H1 (cell line): ENCODE data around the gene YBX1. TPM values are rescaled to one million over a fixed set of nuclear protein-coding genes. Genes with fewer than 3 reads are reported as not detected.

Source experiments
- CTCF ChIA-PET: fragments of 300-600 bp; sonication (Branson Sonifier 250); formaldehyde crosslinking; loops from one replicate; lab custom pipeline; 2021; ENCODE audit not compliant: partially characterized antibody; lab: Charles Lee
- POLR2A ChIA-PET: fragments of 300-600 bp; sonication (Branson Sonifier 250); formaldehyde crosslinking; loops from one replicate; lab custom pipeline; 2021; ENCODE audit warnings: inconsistent platforms; ENCODE audit not compliant: partially characterized antibody; lab: Charles Lee
- DNase-seq, 2 experiments: peaks; one replicate each; pipeline versions ENCODE4 v3.0.0 to v3.0.0-alpha.2; 2010 to 2022; ENCODE audit warnings: low spot score in 2 of 2, low read depth in 1 of 2, mixed read lengths in 1 of 2
- FAIRE-seq: peaks from 2 replicates; lab custom pipeline; 2011; peaks lifted over from hg19 to GRCh38; lab: Jason Lieb, UNC
- H2AFZ ChIP-seq: 2 replicates; pipeline ENCODE4 v1.8.1; 2012; ENCODE audit warnings: low read length, inconsistent platforms
- H2AK5ac ChIP-seq: 2 replicates; pipeline ENCODE4 v1.6.1; 2013; ENCODE audit warnings: low read depth, low read length
- H2BK120ac ChIP-seq: replicated peaks from 2 replicates; pipeline ENCODE3; 2013; ENCODE audit warnings: low read depth, low read length, inconsistent platforms
- H2BK12ac ChIP-seq: 2 replicates; pipeline ENCODE4 v1.6.1; 2013; ENCODE audit warnings: low read depth, low read length
- H2BK15ac ChIP-seq: 2 replicates; pipeline ENCODE4 v1.6.1; 2013; ENCODE audit warnings: low read length
- H2BK20ac ChIP-seq: 2 replicates; pipeline ENCODE4 v1.6.1; 2013; ENCODE audit warnings: low read length
- H2BK5ac ChIP-seq: 2 replicates; pipeline ENCODE4 v1.6.1; 2013; ENCODE audit warnings: low read depth, low read length
- H3K14ac ChIP-seq: 2 replicates; pipeline ENCODE4 v1.6.1; 2013; ENCODE audit warnings: inconsistent platforms; ENCODE audit not compliant: insufficient read length
- H3K18ac ChIP-seq: 2 replicates; pipeline ENCODE4 v1.6.1; 2013; ENCODE audit warnings: low read length; ENCODE audit errors: extremely low read depth
- H3K23ac ChIP-seq: 2 replicates; pipeline ENCODE4 v1.6.1; 2013; ENCODE audit warnings: inconsistent platforms; ENCODE audit not compliant: insufficient read length
- H3K23me2 ChIP-seq: 2 replicates; pipeline ENCODE4 v1.6.1; 2013; ENCODE audit warnings: low read depth, low read length
- H3K27ac ChIP-seq: 2 replicates; pipeline ENCODE4 v1.6.1; 2011; ENCODE audit warnings: low read depth, low read length, inconsistent platforms
- H3K27me3 ChIP-seq, 4 experiments: replicated peaks in 1 of 4; 1 replicate in 1 of 4; 2 replicates in 3 of 4; pipeline versions ENCODE4 v1.6.1 to v1.8.1; 2011 to 2013; ENCODE audit warnings: low read length in 3 of 4, mild to moderate bottlenecking in 3 of 4, inconsistent platforms in 2 of 4, mixed read lengths in 2 of 4, moderate library complexity in 1 of 4; ENCODE audit not compliant: control insufficient read depth in 3 of 4, insufficient read depth in 3 of 4; ENCODE audit errors: extremely low read depth in 1 of 4
- H3K36me3 ChIP-seq, 4 experiments: 2 replicates each; pipeline versions ENCODE4 v1.6.1 to v1.8.1; 2011 to 2013; ENCODE audit warnings: mild to moderate bottlenecking in 4 of 4, low read length in 3 of 4, moderate library complexity in 2 of 4, control low read depth in 1 of 4, inconsistent platforms in 1 of 4; ENCODE audit not compliant: insufficient read depth in 4 of 4, control insufficient read depth in 2 of 4
- H3K4ac ChIP-seq: replicated peaks from 2 replicates; pipeline ENCODE3; 2013; ENCODE audit warnings: low read length, low read depth, mixed read lengths, inconsistent platforms; ENCODE audit not compliant: insufficient read length
- H3K4me1 ChIP-seq, 4 experiments: replicated peaks in 1 of 4; 1 replicate in 1 of 4; 2 replicates in 3 of 4; pipeline versions ENCODE4 v1.6.1 to v1.8.1; 2011 to 2013; ENCODE audit warnings: low read length in 3 of 4, inconsistent platforms in 2 of 4, mixed read lengths in 1 of 4; ENCODE audit not compliant: insufficient read depth in 4 of 4, control insufficient read depth in 3 of 4
- H3K4me2 ChIP-seq, 2 experiments: 2 replicates each; pipeline versions ENCODE4 v1.6.1 to v1.8.1; 2011 to 2013; ENCODE audit warnings: low read depth in 2 of 2, low read length in 2 of 2, control low read depth in 1 of 2, inconsistent platforms in 1 of 2, mild to moderate bottlenecking in 1 of 2; ENCODE audit not compliant: insufficient read depth in 1 of 2
- H3K4me3 ChIP-seq, 4 experiments: fragments of 200-600, 300-600 bp in 1 of 4; sonication (generic), shearing (Covaris generic), sonication (Bioruptor Twin) in 1 of 4; 2 replicates each; pipeline versions ENCODE4 v1.5.1 to v1.8.1; 2011 to 2016; ENCODE audit warnings: low read length in 4 of 4, low read depth in 3 of 4, control low read depth in 2 of 4, inconsistent platforms in 2 of 4, mild to moderate bottlenecking in 2 of 4, mixed read lengths in 1 of 4, moderate library complexity in 1 of 4; ENCODE audit not compliant: insufficient read depth in 2 of 4; ENCODE audit errors: extremely low read depth in 1 of 4
- H3K56ac ChIP-seq: replicated peaks from 2 replicates; pipeline ENCODE3; 2013; ENCODE audit warnings: low read depth, mild to moderate bottlenecking, mixed read lengths, low read length, inconsistent platforms; ENCODE audit not compliant: insufficient read length
- H3K79me1 ChIP-seq: 2 replicates; pipeline ENCODE4 v1.6.1; 2013; ENCODE audit warnings: low read depth, low read length, control low read depth
- H3K79me2 ChIP-seq, 2 experiments: 2 replicates each; pipeline versions ENCODE4 v1.6.1 to v1.8.1; 2012 to 2013; ENCODE audit warnings: low read length in 2 of 2, mild to moderate bottlenecking in 2 of 2, inconsistent platforms in 1 of 2; ENCODE audit not compliant: insufficient read depth in 2 of 2, control insufficient read depth in 1 of 2
- H3K9ac ChIP-seq, 4 experiments: replicated peaks in 1 of 4; 1 replicate in 1 of 4; 2 replicates in 3 of 4; pipeline versions ENCODE4 v1.6.1 to v1.8.1; 2011 to 2013; ENCODE audit warnings: low read depth in 3 of 4, low read length in 3 of 4, control low read depth in 2 of 4, mild to moderate bottlenecking in 2 of 4, moderate library complexity in 2 of 4, inconsistent platforms in 1 of 4; ENCODE audit errors: extremely low read depth in 1 of 4
- H3K9me3 ChIP-seq, 2 experiments: 2 replicates each; pipeline versions ENCODE4 v1.6.1 to v1.8.1; 2012 to 2013; ENCODE audit warnings: mild to moderate bottlenecking in 2 of 2, moderate library complexity in 2 of 2, control low read depth in 1 of 2, inconsistent platforms in 1 of 2, low read depth in 1 of 2, low read length in 1 of 2, mixed read lengths in 1 of 2; ENCODE audit not compliant: insufficient read depth in 2 of 2
- H4K20me1 ChIP-seq, 2 experiments: replicated peaks in 1 of 2; 2 replicates each; pipeline versions ENCODE3 to v1.8.1; 2011 to 2013; ENCODE audit warnings: inconsistent platforms in 2 of 2, low read length in 2 of 2, mild to moderate bottlenecking in 1 of 2; ENCODE audit not compliant: insufficient read depth in 2 of 2, control insufficient read depth in 1 of 2
- H4K5ac ChIP-seq: 2 replicates; pipeline ENCODE4 v1.6.1; 2013; ENCODE audit warnings: low read length, low read depth, mixed read lengths, inconsistent platforms; ENCODE audit not compliant: insufficient read length
- H4K8ac ChIP-seq: 2 replicates; pipeline ENCODE4 v1.8.0; 2013; ENCODE audit warnings: mild to moderate bottlenecking, moderate library complexity, low read length, inconsistent platforms; ENCODE audit not compliant: insufficient read depth; ENCODE audit errors: extremely low read depth
- H4K91ac ChIP-seq: replicated peaks from 2 replicates; pipeline ENCODE3; 2013; ENCODE audit warnings: low read length, mixed read lengths, inconsistent platforms; ENCODE audit not compliant: insufficient read length
- CTBP2 ChIP-seq: IDR thresholded peaks from 2 replicates; pipeline ENCODE4 v1.7.0; 2011; ENCODE audit warnings: borderline replicate concordance, mild to moderate bottlenecking, moderate library complexity, mixed read lengths, low read length; ENCODE audit not compliant: insufficient read depth, insufficient read length
- HDAC2 ChIP-seq, 2 experiments: fragments of 300-600 bp in 1 of 2; sonication (generic) in 1 of 2; IDR thresholded peaks; 2 replicates each; pipeline ENCODE4 v1.6.1; 2011 to 2012; ENCODE audit warnings: low read depth in 2 of 2, low read length in 2 of 2, mild to moderate bottlenecking in 2 of 2, moderate library complexity in 2 of 2, borderline replicate concordance in 1 of 2, inconsistent platforms in 1 of 2
- KDM4A ChIP-seq: IDR thresholded peaks from one replicate; pipeline ENCODE4 v1.7.1; 2012; ENCODE audit warnings: low read depth, mild to moderate bottlenecking, moderate library complexity, low read length, inconsistent platforms; ENCODE audit not compliant: severe bottlenecking
- POLR2A ChIP-seq, 2 experiments: IDR thresholded peaks; 1 replicate in 1 of 2; 2 replicates in 1 of 2; pipeline ENCODE4 v1.6.1; 2011; ENCODE audit warnings: low read depth in 2 of 2, low read length in 2 of 2, mild to moderate bottlenecking in 2 of 2; ENCODE audit errors: control extremely low read depth in 1 of 2
- RAD21 ChIP-seq, 2 experiments: IDR thresholded peaks in 1 of 2; conservative IDR thresholded peaks in 1 of 2; 2 replicates each; pipeline ENCODE4 v1.6.1; 2011; ENCODE audit warnings: low read depth in 2 of 2, low read length in 2 of 2, improper control_type of control experiment in 1 of 2, inconsistent platforms in 1 of 2, mild to moderate bottlenecking in 1 of 2, moderate library complexity in 1 of 2
- RXRA ChIP-seq: IDR thresholded peaks from 2 replicates; pipeline ENCODE4 v1.6.1; 2011; ENCODE audit warnings: low read depth, mild to moderate bottlenecking, low read length, moderate library complexity; ENCODE audit not compliant: insufficient read depth
- SP2 ChIP-seq: IDR thresholded peaks from 2 replicates; pipeline ENCODE4 v1.6.1; 2012; ENCODE audit warnings: mild to moderate bottlenecking, low read length, inconsistent platforms
- SP4 ChIP-seq: IDR thresholded peaks from 2 replicates; pipeline ENCODE4 v1.6.1; 2012; ENCODE audit warnings: low read length, inconsistent platforms
- TBP ChIP-seq: IDR thresholded peaks from 2 replicates; pipeline ENCODE4 v1.6.1; 2011; ENCODE audit warnings: low read depth, low read length, improper control_type of control experiment
- ZNF274 ChIP-seq: IDR thresholded peaks from 2 replicates; pipeline ENCODE4 v1.7.0; 2012; ENCODE audit warnings: low read length, borderline replicate concordance; ENCODE audit errors: extremely low read depth
- WGBS, 2 experiments: shearing (Covaris generic) in 1 of 2; methylation state at CpG; one replicate each; pipeline versions ENCODE4 v1.1.6 to v1.1.7; 2013 to 2015; ENCODE audit warnings: low lambda C conversion rate in 2 of 2, mixed read lengths in 2 of 2, inconsistent platforms in 1 of 2, low coverage in 1 of 2, missing lambda C conversion rate in 1 of 2; ENCODE audit not compliant: insufficient replicate concordance in 2 of 2, insufficient coverage in 1 of 2, insufficient read length in 1 of 2; ENCODE audit errors: extremely low coverage in 1 of 2, missing lambda C conversion rate in 1 of 2; 5-methylcytosine and 5-hydroxymethylcytosine counted together
- polyA plus RNA-seq, 7 experiments: library from polyadenylated mRNA; depleted of rRNA in 3 of 7; stranded (reverse) in 5 of 7; unstranded in 2 of 7; fragments of >200 nt in 5 of 7; fragments of 200-250 nt in 2 of 7; gene quantifications; 1 replicate in 5 of 7; 2 replicates in 1 of 7; 4 replicates in 1 of 7; pipeline versions ENCODE4 v1.2.1 to v1.2.3, GENCODE V29; 2011 to 2013; ENCODE audit warnings: missing spikeins in 2 of 7, mixed read lengths in 2 of 7
- total RNA-seq: library from RNA; stranded (reverse); fragmentation: NEBNext Ultra II Directional; extraction: Animal tissue kit (Norgen Biotek cat#: 25700); gene quantifications from 2 replicates; pipeline ENCODE4 v1.2.1, GENCODE V29; 2021
- TF ChIP-seq, protein P1 (sequence below), 3 experiments: IDR thresholded peaks; 1 replicate in 2 of 3; 2 replicates in 1 of 3; pipeline versions ENCODE4 v1.5.1 to v1.6.1; 2011; ENCODE audit warnings: low read length in 3 of 3, mild to moderate bottlenecking in 3 of 3, inconsistent platforms in 2 of 3, low read depth in 1 of 3, moderate library complexity in 1 of 3; ENCODE audit not compliant: insufficient read depth in 1 of 3; ENCODE audit errors: control extremely low read depth in 1 of 3

Gene YBX1
- total and polyA plus RNA-seq, 2 of the 8 experiments (the other 6 are each of a cell fraction or from before 2014, with no cell fraction given) = 438 to 1,219 TPM

DNA sequence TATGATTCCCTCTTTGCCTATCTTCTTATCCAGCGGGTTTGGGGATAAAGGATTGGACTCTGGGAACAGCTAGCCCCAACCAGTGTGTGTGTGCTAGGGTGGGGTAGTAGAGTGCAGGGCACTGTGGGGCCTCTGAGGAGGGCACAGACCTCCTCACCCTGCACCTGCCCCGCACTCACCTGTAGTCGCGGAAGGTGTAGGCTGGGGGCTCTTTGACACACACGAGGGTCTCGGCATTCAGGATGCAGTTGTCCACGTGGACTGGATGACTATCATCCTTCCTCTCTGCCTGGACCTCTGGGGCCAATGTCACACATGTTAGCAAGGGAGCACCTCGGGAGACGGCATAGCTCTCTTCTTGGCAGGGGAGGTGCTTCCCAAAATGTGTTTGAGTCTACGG is 65.8 kb downstream of the YBX1 start:
- no peaks in the 10 kb centered on the region for H3K23me2 ChIP-seq
- no peaks in the 10 kb centered on the region for H3K79me1 ChIP-seq
- H3K4me3 ChIP-seq = no peak overlapping the region
- no peaks in the 10 kb centered on the region for H3K27me3 ChIP-seq
- POLR2A ChIA-PET = interaction anchor here (1.4 kb wide), 1 partner anchor 19 kb away, joined by 4 read pairs; the partner anchor contains the start of genes C1orf50 and P3H1
- H2BK20ac ChIP-seq = no peak overlapping the region
- no peak overlapping the region for H4K8ac ChIP-seq
- H2AFZ ChIP-seq = no peak overlapping the region
- H3K9ac ChIP-seq = no peak overlapping the region
- no peak overlapping the region for H3K4ac ChIP-seq
- H3K4me2 ChIP-seq = no peak overlapping the region
- no peak overlapping the region for H2BK12ac ChIP-seq
- no peak overlapping the region for H4K5ac ChIP-seq
- H3K79me2 ChIP-seq = no peaks in the 10 kb centered on the region
- CTCF ChIA-PET = interaction anchor here (0.5 to 9.8 kb wide), 11 partner anchors 9 to 77 kb away, joined by 3 to 77 read pairs (median 3); no protein-coding TSS in a partner anchor
- no peak for FAIRE-seq
- H3K14ac ChIP-seq = no peak overlapping the region
- H3K9me3 ChIP-seq = peaks cover 4 to 9% of the 10 kb centered on the region in 2 experiments; a peak in 3 of 4 replicates
- H3K18ac ChIP-seq = no peak overlapping the region
- no peak overlapping the region for H3K56ac ChIP-seq
- no peak for DNase-seq
- peaks cover 0 to 4% of the 10 kb centered on the region in 2 experiments for H4K20me1 ChIP-seq
- peaks cover 19 to 43% (median 26%) of the 10 kb centered on the region in 4 experiments for H3K36me3 ChIP-seq
- H3K23ac ChIP-seq = no peak overlapping the region
- no peak overlapping the region for H2BK5ac ChIP-seq
- H3K27ac ChIP-seq = no peak overlapping the region
- H4K91ac ChIP-seq = no peak overlapping the region
- 89% methylated on average over 10 of the region's 10 CpGs; no CpG with 5 or more reads in 1 of the 2 experiments for WGBS, 2 experiments
- H2AK5ac ChIP-seq = no peak overlapping the region
- H3K4me1 ChIP-seq = no peaks in the 10 kb centered on the region; a peak in 1 of 7 replicates
- H2BK15ac ChIP-seq = no peak overlapping the region
- H2BK120ac ChIP-seq = no peak overlapping the region
- TF ChIP-seq TBP = no peak
- no peak for TF ChIP-seq CTBP2
- no peak for TF ChIP-seq POLR2A (IDR thresholded peaks at IDR 0.05; ENCODE audit: control extremely low read depth in 1 of 2, low read depth in 2 of 2, low read length in 2 of 2)
- TF ChIP-seq ZNF274 = no peak
- no peak for TF ChIP-seq KDM4A
- no peak for TF ChIP-seq RXRA
- TF ChIP-seq, protein P1, sequence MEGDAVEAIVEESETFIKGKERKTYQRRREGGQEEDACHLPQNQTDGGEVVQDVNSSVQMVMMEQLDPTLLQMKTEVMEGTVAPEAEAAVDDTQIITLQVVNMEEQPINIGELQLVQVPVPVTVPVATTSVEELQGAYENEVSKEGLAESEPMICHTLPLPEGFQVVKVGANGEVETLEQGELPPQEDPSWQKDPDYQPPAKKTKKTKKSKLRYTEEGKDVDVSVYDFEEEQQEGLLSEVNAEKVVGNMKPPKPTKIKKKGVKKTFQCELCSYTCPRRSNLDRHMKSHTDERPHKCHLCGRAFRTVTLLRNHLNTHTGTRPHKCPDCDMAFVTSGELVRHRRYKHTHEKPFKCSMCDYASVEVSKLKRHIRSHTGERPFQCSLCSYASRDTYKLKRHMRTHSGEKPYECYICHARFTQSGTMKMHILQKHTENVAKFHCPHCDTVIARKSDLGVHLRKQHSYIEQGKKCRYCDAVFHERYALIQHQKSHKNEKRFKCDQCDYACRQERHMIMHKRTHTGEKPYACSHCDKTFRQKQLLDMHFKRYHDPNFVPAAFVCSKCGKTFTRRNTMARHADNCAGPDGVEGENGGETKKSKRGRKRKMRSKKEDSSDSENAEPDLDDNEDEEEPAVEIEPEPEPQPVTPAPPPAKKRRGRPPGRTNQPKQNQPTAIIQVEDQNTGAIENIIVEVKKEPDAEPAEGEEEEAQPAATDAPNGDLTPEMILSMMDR (IDR thresholded peaks at IDR 0.05; ENCODE audit: control extremely low read depth in 1 of 3, insufficient read depth in 1 of 3, low read depth in 1 of 3, low read length in 3 of 3) = no peak
- no peak for TF ChIP-seq HDAC2 (IDR thresholded peaks at IDR 0.05; ENCODE audit: borderline replicate concordance in 1 of 2, low read depth in 2 of 2, low read length in 2 of 2)
- no peak for TF ChIP-seq RAD21 (IDR thresholded peaks at IDR 0.05 in 1 of 2, conservative IDR thresholded peaks at IDR 0.05 in 1 of 2; ENCODE audit: low read depth in 2 of 2, low read length in 2 of 2)
- TF ChIP-seq SP2 = no peak
- TF ChIP-seq SP4 = no peak
